DOHH2 (cell line): ENCODE data around the gene PAXX.

Experiments
- H3F3A ChIP-seq: fragments of 200-600 bp; sonication (generic), shearing (Covaris generic); 2 replicates; pipeline ENCODE4 v1.6.0; 2016; ENCODE audit warnings: antibody characterized with exemption, mild to moderate bottlenecking; ENCODE audit not compliant: control insufficient read depth, insufficient read depth
- H3K27ac ChIP-seq: fragments of 200-600 bp; sonication (generic); 2 replicates; pipeline ENCODE4 v1.5.1; 2014; ENCODE audit warnings: low read depth, mild to moderate bottlenecking, low read length, moderate library complexity
- H3K27me3 ChIP-seq: fragments of 200-600 bp; sonication (generic); 2 replicates; pipeline ENCODE4 v1.6.1; 2014; ENCODE audit warnings: mild to moderate bottlenecking, low read length, mixed read lengths; ENCODE audit not compliant: control insufficient read depth
- H3K36me3 ChIP-seq: fragments of 200-600 bp; sonication (generic); 2 replicates; pipeline ENCODE4 v1.6.1; 2014; ENCODE audit warnings: mild to moderate bottlenecking, low read length, moderate library complexity, mixed read lengths; ENCODE audit not compliant: control insufficient read depth
- H3K4me1 ChIP-seq: fragments of 200-600 bp; sonication (generic); 2 replicates; pipeline ENCODE4 v1.6.1; 2014; ENCODE audit warnings: mild to moderate bottlenecking, low read length, mixed read lengths; ENCODE audit not compliant: control insufficient read depth
- H3K4me2 ChIP-seq: fragments of 200-600 bp; sonication (generic); 2 replicates; pipeline ENCODE4 v1.6.0; 2014; ENCODE audit warnings: mild to moderate bottlenecking, low read length, moderate library complexity
- H3K4me3 ChIP-seq: fragments of 200-600 bp; sonication (generic); 2 replicates; pipeline ENCODE4 v1.5.1; 2014; ENCODE audit warnings: mild to moderate bottlenecking, low read length, mixed read lengths
- H3K79me2 ChIP-seq: fragments of 200-600 bp; sonication (generic); 2 replicates; pipeline ENCODE4 v1.6.1; 2014; ENCODE audit warnings: mild to moderate bottlenecking, low read length, mixed read lengths; ENCODE audit not compliant: control insufficient read depth
- H3K9me2 ChIP-seq: fragments of 200-600 bp; sonication (generic); replicated peaks from 2 replicates; pipeline ENCODE4 v1.6.1; 2014; ENCODE audit warnings: mild to moderate bottlenecking, low read length, mixed read lengths; ENCODE audit not compliant: control insufficient read depth
- H3K9me3 ChIP-seq: fragments of 200-600 bp; sonication (generic); 2 replicates; pipeline ENCODE4 v1.6.1; 2014; ENCODE audit warnings: antibody characterized with exemption, low read length, mixed read lengths; ENCODE audit not compliant: control insufficient read depth, insufficient read depth
- H4K20me1 ChIP-seq: fragments of 200-600 bp; sonication (generic); 2 replicates; pipeline ENCODE4 v1.6.0; 2014; ENCODE audit warnings: low read depth, mild to moderate bottlenecking, antibody characterized with exemption, low read length, moderate library complexity; ENCODE audit not compliant: control insufficient read depth, insufficient read depth
- EZH2phosphoT487 ChIP-seq: fragments of 200-600 bp; sonication (generic); IDR thresholded peaks from 2 replicates; pipeline ENCODE4 v1.6.1; 2017; ENCODE audit warnings: borderline replicate concordance, mild to moderate bottlenecking, antibody characterized with exemption, low read length, moderate library complexity, mixed read lengths
- TF ChIP-seq, protein P1 (sequence below): fragments of 200-600 bp; sonication (generic); IDR thresholded peaks from one replicate; pipeline ENCODE4 v1.5.1; 2014; ENCODE audit warnings: antibody characterized with exemption, mild to moderate bottlenecking, low read depth, low read length; ENCODE audit not compliant: poor library complexity, severe bottlenecking

PAXX gene

DNA sequence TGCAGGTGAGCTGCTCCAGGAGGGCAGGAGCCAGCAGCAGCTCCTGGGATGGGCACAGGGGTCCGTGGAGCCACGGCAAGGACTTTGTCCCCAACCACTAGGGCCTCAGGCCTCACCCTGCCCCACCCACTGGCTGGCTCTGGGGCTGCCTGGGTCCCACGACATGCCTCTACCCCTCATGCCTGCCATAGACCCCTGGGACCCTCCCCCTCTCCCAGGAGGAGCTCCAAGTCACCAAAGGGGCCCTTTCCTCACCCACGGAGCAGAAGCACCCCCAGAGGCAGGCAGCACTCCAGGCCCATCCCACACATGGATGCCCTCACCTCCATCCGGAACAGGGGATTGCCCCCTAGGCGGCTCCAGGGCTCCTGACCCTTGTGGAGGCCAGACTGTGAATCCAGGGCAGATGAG, 29.4 kb downstream of the PAXX start:
- no peak for TF ChIP-seq EZH2phosphoT487
- TF ChIP-seq, protein P1, sequence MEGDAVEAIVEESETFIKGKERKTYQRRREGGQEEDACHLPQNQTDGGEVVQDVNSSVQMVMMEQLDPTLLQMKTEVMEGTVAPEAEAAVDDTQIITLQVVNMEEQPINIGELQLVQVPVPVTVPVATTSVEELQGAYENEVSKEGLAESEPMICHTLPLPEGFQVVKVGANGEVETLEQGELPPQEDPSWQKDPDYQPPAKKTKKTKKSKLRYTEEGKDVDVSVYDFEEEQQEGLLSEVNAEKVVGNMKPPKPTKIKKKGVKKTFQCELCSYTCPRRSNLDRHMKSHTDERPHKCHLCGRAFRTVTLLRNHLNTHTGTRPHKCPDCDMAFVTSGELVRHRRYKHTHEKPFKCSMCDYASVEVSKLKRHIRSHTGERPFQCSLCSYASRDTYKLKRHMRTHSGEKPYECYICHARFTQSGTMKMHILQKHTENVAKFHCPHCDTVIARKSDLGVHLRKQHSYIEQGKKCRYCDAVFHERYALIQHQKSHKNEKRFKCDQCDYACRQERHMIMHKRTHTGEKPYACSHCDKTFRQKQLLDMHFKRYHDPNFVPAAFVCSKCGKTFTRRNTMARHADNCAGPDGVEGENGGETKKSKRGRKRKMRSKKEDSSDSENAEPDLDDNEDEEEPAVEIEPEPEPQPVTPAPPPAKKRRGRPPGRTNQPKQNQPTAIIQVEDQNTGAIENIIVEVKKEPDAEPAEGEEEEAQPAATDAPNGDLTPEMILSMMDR, result no peak
- no peak overlapping the region for H3K27ac ChIP-seq
- H3K4me3 ChIP-seq, result no peak overlapping the region
- no peaks in the 10 kb centered on the region for H3K9me2 ChIP-seq
- H3K36me3 ChIP-seq, result no peaks in the 10 kb centered on the region
- no peaks in the 10 kb centered on the region for H4K20me1 ChIP-seq
- H3K79me2 ChIP-seq, result no peaks in the 10 kb centered on the region
- H3K4me2 ChIP-seq, result no peak overlapping the region
- no peaks in the 10 kb centered on the region for H3F3A ChIP-seq
- H3K27me3 ChIP-seq, result peaks cover 7% of the 10 kb centered on the region; the same call in 1 of the 2 replicates
- peaks cover 12% of the 10 kb centered on the region for H3K4me1 ChIP-seq
- no peaks in the 10 kb centered on the region for H3K9me3 ChIP-seq

DNA sequence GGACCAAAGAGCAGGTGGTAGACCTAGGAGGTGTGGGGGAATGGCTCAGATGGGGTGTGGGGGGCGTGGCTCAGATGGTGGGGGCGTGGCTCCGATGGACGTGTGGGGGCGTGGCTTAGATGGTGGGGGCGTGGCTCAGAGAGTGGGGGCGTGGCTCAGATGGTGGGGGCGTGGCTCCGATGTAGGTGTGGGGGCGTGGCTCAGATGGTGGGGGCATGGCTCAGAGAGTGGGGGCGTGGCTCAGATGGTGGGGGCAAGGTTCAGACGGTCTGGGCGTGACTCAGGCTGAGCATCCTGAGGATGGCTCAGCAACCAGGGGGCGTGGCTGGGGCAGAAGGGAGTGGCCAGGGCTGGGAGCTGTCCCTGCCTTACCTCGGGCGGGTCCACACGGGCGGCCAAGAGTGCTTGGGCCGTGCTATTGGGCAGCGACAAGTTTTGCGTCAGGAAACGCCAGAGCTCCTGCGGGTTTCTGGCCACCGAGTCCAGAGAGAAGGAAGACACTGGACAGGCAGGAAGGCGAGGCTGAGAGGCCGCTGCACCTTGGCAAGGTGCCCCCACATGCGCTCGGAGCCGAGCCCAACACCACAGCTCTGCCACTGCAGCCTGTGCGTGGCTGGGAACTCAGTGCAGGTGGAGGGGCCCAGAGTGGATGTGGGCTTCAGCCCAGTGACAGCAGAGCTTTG, 29.9 kb downstream of the PAXX start:
- Histone ChIP-seq H3K9me3 (no peaks in the 10 kb centered on the region), H3K79me2 (no peaks in the 10 kb centered on the region), H3K4me1 (peaks cover 12% of the 10 kb centered on the region), H4K20me1 (no peaks in the 10 kb centered on the region), H3K27me3 (peaks cover 12% of the 10 kb centered on the region), H3K4me2 (no peak overlapping the region), H3K27ac (no peak overlapping the region), H3K36me3 (no peaks in the 10 kb centered on the region), H3F3A (no peaks in the 10 kb centered on the region), H3K9me2 (no peaks in the 10 kb centered on the region), H3K4me3 (no peak overlapping the region)
- no peak for TF ChIP-seq EZH2phosphoT487
- TF ChIP-seq, protein P1, result no peak

DNA sequence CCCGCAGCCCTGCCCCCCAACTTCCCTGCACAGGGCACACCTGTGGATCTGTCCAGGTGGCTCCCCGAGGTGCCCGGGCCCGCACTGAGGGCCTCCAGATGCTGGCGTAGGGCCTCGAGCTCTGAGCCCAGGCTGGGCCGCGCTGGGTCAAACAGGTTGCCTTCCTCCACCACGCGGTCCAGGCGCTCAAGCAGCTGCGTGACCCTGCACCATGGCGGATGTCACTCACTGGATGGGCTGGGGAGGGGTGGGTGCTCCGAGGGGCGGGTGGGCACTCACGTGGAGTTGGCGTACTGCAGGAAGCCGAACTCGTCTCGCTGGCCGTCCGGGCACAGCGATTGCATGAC, 30.4 kb downstream of the PAXX start:
- Histone ChIP-seq H4K20me1 (no peaks in the 10 kb centered on the region), H3K27ac (no peak overlapping the region), H3K4me3 (no peak overlapping the region), H3K9me3 (no peaks in the 10 kb centered on the region), H3K4me2 (no peak overlapping the region), H3K9me2 (no peaks in the 10 kb centered on the region), H3K79me2 (no peaks in the 10 kb centered on the region), H3K4me1 (peaks cover 12% of the 10 kb centered on the region), H3K27me3 (peaks cover 16% of the 10 kb centered on the region), H3K36me3 (no peaks in the 10 kb centered on the region), H3F3A (no peaks in the 10 kb centered on the region)
- no peak for TF ChIP-seq EZH2phosphoT487
- TF ChIP-seq, protein P1, result no peak
